GM21390 (cell line): ENCODE measurements around the gene KIAA1671.

Experiments used
- ATAC-seq: cut with Tn5 transposase; IDR thresholded peaks from one replicate; pipeline ENCODE4 v1.9.1; 2021; ENCODE audit not compliant: unreplicated experiment

The KIAA1671 gene

GRCh38 chr22:25134451-25134850 lies 181.9 kb downstream of the KIAA1671 start:
- ATAC-seq, result no peak

DNA sequence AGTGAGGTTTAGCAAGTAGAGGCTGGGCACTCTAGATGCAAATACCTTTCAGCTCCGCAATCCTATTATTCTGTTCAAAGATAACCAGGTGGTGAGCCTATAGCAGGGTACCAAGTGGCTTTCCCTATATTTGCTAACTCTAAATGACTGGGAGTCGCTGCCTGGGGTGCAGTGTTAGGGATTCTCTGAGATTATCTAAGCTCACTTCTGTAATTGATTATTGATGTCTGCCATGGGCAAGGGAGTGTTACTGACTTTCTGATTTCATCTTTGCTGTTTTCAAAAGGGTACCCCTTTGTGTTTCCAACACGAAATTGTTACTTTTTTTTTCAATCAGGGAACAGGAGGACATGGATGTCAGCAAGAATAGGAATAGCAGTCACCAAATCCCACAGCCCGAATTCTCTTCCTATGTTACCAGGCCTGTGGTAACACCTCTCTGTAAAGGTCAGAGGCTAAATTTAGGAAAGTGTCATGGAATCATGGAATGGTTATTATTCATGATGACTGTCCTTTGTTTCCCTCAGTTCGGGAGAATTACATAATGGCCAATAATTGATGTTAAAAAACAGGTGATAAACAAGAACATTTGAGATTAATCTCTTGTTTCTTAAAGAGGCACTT lies 184.5 kb downstream of the KIAA1671 start:
- no peak for ATAC-seq

- ATAC-seq, result no peak
These were observed 185.3 kb downstream of the KIAA1671 start for GRCh38 chr22:25137577-25138525.

GRCh38 chr22:25139062-25139461 lies 186.5 kb downstream of the KIAA1671 start:
- no peak for ATAC-seq

- ATAC-seq, result no peak
These were observed 189.6 kb downstream of the KIAA1671 start for GRCh38 chr22:25142102-25142501.

DNA sequence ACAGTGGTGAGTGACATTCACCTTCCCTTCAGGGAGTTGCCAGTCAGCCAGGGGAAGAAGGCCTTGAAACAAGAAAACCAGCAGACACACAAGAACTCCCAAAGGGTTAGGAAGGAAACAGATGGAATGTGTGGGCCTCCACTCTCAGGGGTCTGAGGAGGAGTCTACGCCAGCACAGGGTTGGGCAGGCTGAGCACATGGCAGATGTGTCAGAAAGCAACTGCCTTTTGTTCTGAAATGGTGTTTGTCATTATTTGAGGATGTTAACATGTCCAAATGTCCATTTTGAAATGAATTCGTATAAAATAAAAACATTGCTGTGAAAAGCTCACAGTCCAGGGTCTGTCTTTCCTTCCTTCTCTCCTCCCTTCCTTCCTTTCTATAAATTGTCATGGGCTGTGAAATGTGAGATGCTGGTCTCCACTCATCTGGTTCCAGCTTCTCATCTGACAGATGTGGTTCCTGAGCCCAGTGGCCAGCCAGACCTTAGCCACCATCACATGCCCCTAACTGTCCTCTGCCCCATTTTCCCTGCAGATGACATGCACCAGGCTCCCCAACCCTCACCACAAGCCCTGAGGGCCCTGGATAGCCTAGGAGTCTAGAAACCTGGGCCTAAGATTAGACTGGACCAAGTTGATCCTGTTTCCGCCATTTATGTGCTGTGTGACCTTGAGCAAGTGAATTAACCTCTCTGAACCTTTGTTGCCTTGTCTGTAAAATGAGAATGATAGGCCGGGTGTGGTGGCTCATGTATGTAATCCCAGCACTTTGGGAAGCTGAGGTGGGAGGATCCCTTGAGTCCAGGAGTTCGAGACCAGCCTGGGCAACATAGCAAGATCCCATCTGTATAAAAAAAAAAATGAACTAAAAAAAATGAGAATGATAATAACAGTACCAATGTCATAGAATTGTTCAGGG lies 190.9 kb downstream of the KIAA1671 start:
- no peak for ATAC-seq

GRCh38 chr22:25144522-25144921 lies 192.0 kb downstream of the KIAA1671 start:
- no peak for ATAC-seq

DNA sequence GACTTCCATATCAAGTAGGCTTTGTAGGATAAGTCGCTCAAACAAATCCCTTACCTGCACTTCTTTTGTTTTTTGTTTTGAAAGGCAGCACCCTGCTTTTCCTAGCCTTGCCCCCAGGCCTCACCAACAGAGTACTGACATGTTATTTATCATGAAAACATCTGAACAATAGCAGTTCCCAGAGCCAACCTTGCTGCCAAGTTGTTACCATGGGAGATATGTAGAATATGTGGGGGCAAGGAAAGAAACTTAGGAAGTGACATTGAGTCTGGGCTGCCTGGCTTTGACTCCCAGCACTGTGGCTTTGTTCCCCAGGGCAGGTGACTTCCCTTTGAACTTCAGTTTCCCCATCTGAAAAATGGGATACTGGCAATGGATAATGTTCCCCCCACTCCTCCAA lies 193.8 kb downstream of the KIAA1671 start:
- no peak for ATAC-seq

GRCh38 chr22:25146906-25147641 lies 194.6 kb downstream of the KIAA1671 start:
- no peak for ATAC-seq

GRCh38 chr22:25147642-25147928 lies 195.1 kb downstream of the KIAA1671 start:
- no peak for ATAC-seq

- no peak for ATAC-seq
These were observed 195.7 kb downstream of the KIAA1671 start for GRCh38 chr22:25148149-25148691.

- no peak for ATAC-seq
These were observed 196.5 kb downstream of the KIAA1671 start for GRCh38 chr22:25149014-25149413.

GRCh38 chr22:25153961-25154666 lies 201.6 kb downstream of the KIAA1671 start:
- no peak for ATAC-seq

- ATAC-seq, result no peak
These were observed 202.1 kb downstream of the KIAA1671 start for GRCh38 chr22:25154667-25154999.

DNA sequence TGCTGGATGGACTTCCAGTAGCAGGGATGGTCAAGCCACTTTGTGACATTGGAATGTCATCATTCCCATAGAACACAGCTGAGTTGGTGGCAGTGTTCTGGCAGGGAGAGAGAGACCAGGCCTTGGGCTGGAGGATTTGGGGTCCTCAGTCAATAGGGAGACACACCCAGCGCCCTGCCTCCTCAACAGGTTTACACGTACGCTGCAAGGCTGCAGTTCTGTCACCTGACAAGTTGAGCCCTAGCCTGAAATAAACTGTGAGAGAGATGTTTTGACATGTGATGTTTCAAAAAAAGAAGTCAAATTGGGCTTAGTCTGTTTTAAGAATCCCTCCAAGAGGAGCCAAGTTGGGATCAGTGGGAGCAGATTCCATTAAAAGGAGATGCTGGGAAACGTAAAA lies 204.2 kb downstream of the KIAA1671 start:
- no peak for ATAC-seq

DNA sequence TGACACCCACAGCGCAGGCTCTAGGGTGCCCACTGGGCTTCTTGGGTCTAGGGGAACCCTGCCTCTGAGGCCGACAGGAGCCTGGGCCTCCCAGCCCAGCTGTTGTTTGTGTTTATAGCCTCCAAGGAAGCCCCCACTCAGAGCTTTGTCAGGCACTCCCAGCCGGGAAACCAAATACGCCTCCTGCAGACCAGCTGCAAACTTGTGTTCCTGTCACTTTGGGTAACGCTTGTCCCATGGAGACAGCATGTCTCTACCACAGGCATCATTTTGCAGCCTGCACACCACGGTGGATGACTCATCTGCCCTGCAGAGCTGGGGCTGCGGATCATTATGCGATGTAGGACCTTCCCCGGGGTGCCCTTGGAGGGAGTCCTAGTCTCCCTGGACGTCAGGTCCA lies 206.5 kb downstream of the KIAA1671 start:
- no peak for ATAC-seq

DNA sequence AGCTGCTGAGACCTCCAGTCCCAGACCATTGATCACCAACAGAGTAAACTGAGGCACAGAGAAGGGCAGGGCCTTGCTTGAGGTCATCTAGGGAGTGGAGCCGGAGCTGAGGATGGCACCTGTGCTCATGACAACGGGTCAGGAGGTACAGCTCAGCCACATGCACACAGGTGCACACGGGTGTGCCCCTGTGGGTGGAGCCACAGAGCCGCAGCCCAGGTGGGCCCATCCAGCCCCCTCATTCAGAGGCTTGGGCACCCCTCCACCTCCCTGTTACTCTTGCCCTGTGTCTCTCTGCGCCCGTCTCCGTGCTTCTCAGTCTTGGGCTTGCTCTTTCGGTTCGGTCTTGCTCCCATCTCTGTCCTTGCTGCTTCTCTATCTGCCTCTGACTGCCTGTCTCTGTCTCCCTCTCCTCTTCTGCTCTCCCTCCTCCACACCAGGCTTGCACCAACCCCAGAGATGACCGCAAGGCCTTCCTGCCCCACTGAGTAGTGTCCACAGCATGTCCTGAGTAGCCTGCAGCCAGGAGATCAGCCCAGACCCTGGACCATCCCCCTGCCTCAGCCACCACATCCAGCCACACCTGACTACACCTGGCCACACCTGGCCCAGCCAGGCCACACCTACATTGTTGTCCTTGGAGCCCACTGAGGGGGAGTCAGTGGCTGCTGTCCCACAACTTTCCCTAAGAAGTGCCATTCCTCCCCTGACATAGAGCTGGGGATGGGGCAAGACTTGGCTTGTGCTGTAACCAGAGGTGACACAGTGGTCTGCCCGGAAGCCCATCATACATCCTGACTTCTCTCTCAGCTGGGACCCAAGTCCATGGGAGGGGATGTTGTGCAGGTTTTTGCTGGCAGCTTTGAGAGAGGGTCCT lies 207.8 kb downstream of the KIAA1671 start:
- no peak for ATAC-seq

DNA sequence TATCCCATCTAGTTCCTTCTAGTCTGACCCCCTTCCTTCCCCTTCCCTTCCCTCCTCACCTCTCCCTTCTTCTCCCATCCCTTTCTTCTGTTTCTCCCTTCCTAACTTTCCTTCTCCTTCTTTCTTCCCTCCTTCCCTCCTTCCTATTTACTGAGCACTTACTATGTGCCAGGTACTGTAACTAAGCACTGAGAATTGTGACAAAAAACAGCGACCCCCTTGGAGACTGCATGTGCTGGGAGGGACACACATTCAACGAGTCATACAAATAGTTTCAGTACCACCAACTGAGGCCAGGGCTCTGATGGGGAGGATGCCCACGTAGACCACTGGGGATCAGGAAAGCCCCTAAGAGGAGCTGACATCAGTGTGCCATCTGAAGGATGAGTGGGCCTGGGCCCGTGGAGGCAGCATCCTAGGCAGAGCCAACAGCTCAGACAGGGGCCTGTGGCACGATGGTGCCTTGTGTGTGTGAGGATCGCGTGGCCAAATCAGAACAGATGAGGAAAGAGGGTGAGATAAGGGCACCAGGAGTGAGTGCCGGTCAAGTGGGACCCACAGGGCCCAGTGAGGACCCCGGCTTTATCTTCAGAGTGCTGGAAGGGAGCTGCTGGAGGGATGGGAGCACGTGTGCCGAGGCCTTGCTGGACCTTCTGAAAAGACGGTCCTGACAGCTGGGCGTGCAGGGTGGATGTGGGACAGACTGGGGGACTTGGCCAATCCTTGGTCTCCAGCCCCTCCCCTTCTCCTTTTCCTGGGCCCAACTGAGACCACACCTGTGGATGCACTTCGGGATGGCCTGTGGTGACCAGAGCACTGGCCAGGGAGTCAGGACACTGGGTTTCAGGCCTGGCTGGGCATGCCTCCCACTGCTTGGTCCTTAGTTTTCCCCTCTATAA lies 208.8 kb downstream of the KIAA1671 start:
- no peak for ATAC-seq
